HEK293 (cell line): Measurements from ENCODE around the gene CCDC57.

Experiments
- GLIS2 ChIP-seq: fragments of 450-650 bp; formaldehyde crosslinking; IDR thresholded peaks from 2 replicates; pipeline ENCODE4 v1.5.1; 2016; ENCODE audit warnings: missing biosample characterization, missing genetic modification characterization
- SP3 ChIP-seq: fragments of 450-650 bp; formaldehyde crosslinking; IDR thresholded peaks from 2 replicates; pipeline ENCODE4 v1.5.1; 2016; ENCODE audit warnings: missing biosample characterization, missing genetic modification characterization
- ZBTB17 ChIP-seq: fragments of 450-650 bp; formaldehyde crosslinking; IDR thresholded peaks from 2 replicates; pipeline ENCODE4 v1.5.1; 2016; ENCODE audit warnings: missing biosample characterization, missing genetic modification characterization
- ZBTB20 ChIP-seq: fragments of 450-650 bp; formaldehyde crosslinking; IDR thresholded peaks from 2 replicates; pipeline ENCODE4 v1.5.1; 2016; ENCODE audit warnings: missing biosample characterization, missing genetic modification characterization
- ZIC2 ChIP-seq: fragments of 450-650 bp; formaldehyde crosslinking; IDR thresholded peaks from 2 replicates; pipeline ENCODE4 v1.5.1; 2016; ENCODE audit warnings: missing biosample characterization, missing genetic modification characterization
- ZNF155 ChIP-seq: fragments of 450-650 bp; formaldehyde crosslinking; IDR thresholded peaks from 2 replicates; pipeline ENCODE4 v1.5.1; 2016; ENCODE audit warnings: missing biosample characterization, missing genetic modification characterization
- ZNF248 ChIP-seq: fragments of 450-650 bp; formaldehyde crosslinking; IDR thresholded peaks from 2 replicates; pipeline ENCODE4 v1.5.1; 2017; ENCODE audit warnings: missing biosample characterization, missing genetic modification characterization
- ZNF274 ChIP-seq, 2 experiments: fragments of 200-500 bp in 1 of 2; fragments of 450-650 bp in 1 of 2; sonication (Bioruptor generic) in 1 of 2; formaldehyde crosslinking in 1 of 2; IDR thresholded peaks; 2 replicates each; pipeline versions ENCODE4 v1.5.1 to v1.6.1; 2014 to 2016; ENCODE audit warnings: borderline replicate concordance in 1 of 2, inconsistent platforms in 1 of 2, low read length in 1 of 2, missing biosample characterization in 1 of 2, missing genetic modification characterization in 1 of 2
- ZNF366 ChIP-seq: fragments of 450-650 bp; formaldehyde crosslinking; conservative IDR thresholded peaks from 2 replicates; pipeline ENCODE4 v1.5.1; 2016; ENCODE audit warnings: missing biosample characterization, missing genetic modification characterization
- ZNF48 ChIP-seq: fragments of 450-650 bp; formaldehyde crosslinking; IDR thresholded peaks from 2 replicates; pipeline ENCODE4 v1.5.1; 2016; ENCODE audit warnings: missing biosample characterization, missing genetic modification characterization
- ZNF521 ChIP-seq: fragments of 450-650 bp; formaldehyde crosslinking; IDR thresholded peaks from 2 replicates; pipeline ENCODE4 v1.5.1; 2017; ENCODE audit warnings: missing biosample characterization, mild to moderate bottlenecking, missing genetic modification characterization
- ZNF621 ChIP-seq: fragments of 450-650 bp; formaldehyde crosslinking; IDR thresholded peaks from 2 replicates; pipeline ENCODE4 v1.5.1; 2017; ENCODE audit warnings: missing biosample characterization, missing genetic modification characterization
- ZNF791 ChIP-seq: fragments of 450-650 bp; formaldehyde crosslinking; IDR thresholded peaks from 2 replicates; pipeline ENCODE4 v1.5.1; 2016; ENCODE audit warnings: missing biosample characterization, missing genetic modification characterization
- TF ChIP-seq, protein P1 (sequence below): fragments of 450-650 bp; formaldehyde crosslinking; IDR thresholded peaks from 2 replicates; pipeline ENCODE4 v1.5.1; 2016; ENCODE audit warnings: missing biosample characterization, missing genetic modification characterization, low read depth
- TF ChIP-seq, protein P2 (sequence below): fragments of 450-650 bp; formaldehyde crosslinking; IDR thresholded peaks from 2 replicates; pipeline ENCODE4 v1.5.1; 2016; ENCODE audit warnings: missing biosample characterization, missing genetic modification characterization
- TF ChIP-seq, protein P3 (sequence below): fragments of 450-650 bp; formaldehyde crosslinking; IDR thresholded peaks from 2 replicates; pipeline ENCODE4; 2016; ENCODE audit warnings: missing biosample characterization, missing genetic modification characterization
- TF ChIP-seq, protein P4 (sequence below): fragments of 450-650 bp; formaldehyde crosslinking; IDR thresholded peaks from 2 replicates; pipeline ENCODE4 v1.5.1; 2017; ENCODE audit warnings: missing biosample characterization, mild to moderate bottlenecking, missing genetic modification characterization, moderate library complexity
- TF ChIP-seq, protein P5 (sequence below): fragments of 450-650 bp; formaldehyde crosslinking; IDR thresholded peaks from 2 replicates; pipeline ENCODE4 v1.5.1; 2016; ENCODE audit warnings: missing biosample characterization, missing genetic modification characterization
- TF ChIP-seq, protein P6 (sequence below): fragments of 450-650 bp; formaldehyde crosslinking; conservative IDR thresholded peaks from 2 replicates; pipeline ENCODE4 v1.5.1; 2016; ENCODE audit warnings: low read depth, missing biosample characterization, missing genetic modification characterization
- TF ChIP-seq, protein P7 (sequence below): fragments of 450-650 bp; formaldehyde crosslinking; conservative IDR thresholded peaks from 2 replicates; pipeline ENCODE4 v1.5.1; 2016; ENCODE audit warnings: low read depth, missing biosample characterization, missing genetic modification characterization

The CCDC57 gene

DNA sequence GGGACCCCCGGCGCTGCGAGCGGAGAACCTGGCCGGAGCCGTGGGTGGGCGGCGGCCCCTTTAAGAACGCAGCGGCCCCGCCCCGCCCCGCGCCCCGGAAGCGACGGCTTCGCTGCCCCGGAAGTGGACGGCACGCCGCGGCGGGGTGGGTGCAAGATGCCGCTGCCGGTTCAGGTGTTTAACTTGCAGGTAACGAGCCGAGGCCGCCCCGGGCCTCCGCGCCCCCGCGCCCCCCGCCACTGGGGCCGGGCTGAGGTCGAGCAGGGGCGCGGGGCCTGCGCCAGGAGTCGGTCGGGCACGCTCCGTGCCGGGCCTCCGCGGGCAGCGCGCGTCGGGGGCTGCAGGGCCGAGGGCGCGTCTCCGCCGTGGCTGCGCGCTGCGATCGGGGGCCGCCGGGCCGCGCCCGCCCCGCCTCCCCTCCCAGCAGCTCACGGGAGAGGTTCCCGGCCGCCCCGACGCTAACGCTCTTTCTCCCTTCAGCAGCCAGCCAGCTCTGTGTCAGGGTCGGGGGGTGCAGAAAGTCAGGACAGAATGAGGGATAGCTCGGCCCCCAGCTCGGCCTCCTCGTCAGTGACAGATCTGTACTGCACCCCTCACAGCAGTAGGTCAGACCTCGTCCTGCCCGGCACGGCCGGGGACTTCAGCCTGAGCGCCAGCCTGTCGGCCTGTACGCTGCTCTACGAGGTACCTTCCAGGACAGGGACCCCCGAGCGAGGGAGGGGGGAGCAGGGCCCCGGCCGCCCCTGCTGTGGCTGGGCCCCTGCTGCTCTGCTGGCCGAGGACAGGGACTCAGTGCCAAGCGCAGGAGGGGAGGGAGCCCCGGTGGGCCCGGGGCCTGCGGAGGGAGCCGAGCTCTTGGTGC is 160.6 kb downstream of the CCDC57 start, which contains the start of the genes GPS1 and RFNG (continued):
- peak; percentile 76 for TF ChIP-seq GLIS2 (tag by site-specific recombination)
- TF ChIP-seq, protein P1, sequence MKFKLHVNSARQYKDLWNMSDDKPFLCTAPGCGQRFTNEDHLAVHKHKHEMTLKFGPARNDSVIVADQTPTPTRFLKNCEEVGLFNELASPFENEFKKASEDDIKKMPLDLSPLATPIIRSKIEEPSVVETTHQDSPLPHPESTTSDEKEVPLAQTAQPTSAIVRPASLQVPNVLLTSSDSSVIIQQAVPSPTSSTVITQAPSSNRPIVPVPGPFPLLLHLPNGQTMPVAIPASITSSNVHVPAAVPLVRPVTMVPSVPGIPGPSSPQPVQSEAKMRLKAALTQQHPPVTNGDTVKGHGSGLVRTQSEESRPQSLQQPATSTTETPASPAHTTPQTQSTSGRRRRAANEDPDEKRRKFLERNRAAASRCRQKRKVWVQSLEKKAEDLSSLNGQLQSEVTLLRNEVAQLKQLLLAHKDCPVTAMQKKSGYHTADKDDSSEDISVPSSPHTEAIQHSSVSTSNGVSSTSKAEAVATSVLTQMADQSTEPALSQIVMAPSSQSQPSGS (tag by site-specific recombination) = no peak
- TF ChIP-seq ZNF366 = no peak
- peak; percentile 41; the same call in 1 of the 2 replicates for TF ChIP-seq ZBTB20
- peak; percentile 95 for TF ChIP-seq ZIC2 (tag by site-specific recombination)
- no peak for TF ChIP-seq ZNF155
- TF ChIP-seq, protein P2, sequence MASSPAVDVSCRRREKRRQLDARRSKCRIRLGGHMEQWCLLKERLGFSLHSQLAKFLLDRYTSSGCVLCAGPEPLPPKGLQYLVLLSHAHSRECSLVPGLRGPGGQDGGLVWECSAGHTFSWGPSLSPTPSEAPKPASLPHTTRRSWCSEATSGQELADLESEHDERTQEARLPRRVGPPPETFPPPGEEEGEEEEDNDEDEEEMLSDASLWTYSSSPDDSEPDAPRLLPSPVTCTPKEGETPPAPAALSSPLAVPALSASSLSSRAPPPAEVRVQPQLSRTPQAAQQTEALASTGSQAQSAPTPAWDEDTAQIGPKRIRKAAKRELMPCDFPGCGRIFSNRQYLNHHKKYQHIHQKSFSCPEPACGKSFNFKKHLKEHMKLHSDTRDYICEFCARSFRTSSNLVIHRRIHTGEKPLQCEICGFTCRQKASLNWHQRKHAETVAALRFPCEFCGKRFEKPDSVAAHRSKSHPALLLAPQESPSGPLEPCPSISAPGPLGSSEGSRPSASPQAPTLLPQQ (tag by site-specific recombination) = peak; percentile 68
- TF ChIP-seq ZNF248 = no peak
- TF ChIP-seq ZNF521 = no peak
- TF ChIP-seq ZNF791 (tag by site-specific recombination) = no peak
- TF ChIP-seq, protein P3, sequence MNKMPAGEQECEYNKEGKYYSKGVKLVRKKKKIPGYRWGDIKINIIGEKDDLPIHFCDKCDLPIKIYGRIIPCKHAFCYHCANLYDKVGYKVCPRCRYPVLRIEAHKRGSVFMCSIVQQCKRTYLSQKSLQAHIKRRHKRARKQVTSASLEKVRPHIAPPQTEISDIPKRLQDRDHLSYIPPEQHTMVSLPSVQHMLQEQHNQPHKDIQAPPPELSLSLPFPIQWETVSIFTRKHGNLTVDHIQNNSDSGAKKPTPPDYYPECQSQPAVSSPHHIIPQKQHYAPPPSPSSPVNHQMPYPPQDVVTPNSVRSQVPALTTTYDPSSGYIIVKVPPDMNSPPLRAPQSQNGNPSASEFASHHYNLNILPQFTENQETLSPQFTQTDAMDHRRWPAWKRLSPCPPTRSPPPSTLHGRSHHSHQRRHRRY (tag by site-specific recombination) = peak; percentile 27; the same call in 1 of the 2 replicates
- no peak for TF ChIP-seq ZNF621 (tag by site-specific recombination)
- TF ChIP-seq, protein P4, sequence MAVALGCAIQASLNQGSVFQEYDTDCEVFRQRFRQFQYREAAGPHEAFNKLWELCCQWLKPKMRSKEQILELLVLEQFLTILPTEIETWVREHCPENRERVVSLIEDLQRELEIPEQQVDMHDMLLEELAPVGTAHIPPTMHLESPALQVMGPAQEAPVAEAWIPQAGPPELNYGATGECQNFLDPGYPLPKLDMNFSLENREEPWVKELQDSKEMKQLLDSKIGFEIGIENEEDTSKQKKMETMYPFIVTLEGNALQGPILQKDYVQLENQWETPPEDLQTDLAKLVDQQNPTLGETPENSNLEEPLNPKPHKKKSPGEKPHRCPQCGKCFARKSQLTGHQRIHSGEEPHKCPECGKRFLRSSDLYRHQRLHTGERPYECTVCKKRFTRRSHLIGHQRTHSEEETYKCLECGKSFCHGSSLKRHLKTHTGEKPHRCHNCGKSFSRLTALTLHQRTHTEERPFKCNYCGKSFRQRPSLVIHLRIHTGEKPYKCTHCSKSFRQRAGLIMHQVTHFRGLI (tag by site-specific recombination) = no peak
- TF ChIP-seq, protein P5, sequence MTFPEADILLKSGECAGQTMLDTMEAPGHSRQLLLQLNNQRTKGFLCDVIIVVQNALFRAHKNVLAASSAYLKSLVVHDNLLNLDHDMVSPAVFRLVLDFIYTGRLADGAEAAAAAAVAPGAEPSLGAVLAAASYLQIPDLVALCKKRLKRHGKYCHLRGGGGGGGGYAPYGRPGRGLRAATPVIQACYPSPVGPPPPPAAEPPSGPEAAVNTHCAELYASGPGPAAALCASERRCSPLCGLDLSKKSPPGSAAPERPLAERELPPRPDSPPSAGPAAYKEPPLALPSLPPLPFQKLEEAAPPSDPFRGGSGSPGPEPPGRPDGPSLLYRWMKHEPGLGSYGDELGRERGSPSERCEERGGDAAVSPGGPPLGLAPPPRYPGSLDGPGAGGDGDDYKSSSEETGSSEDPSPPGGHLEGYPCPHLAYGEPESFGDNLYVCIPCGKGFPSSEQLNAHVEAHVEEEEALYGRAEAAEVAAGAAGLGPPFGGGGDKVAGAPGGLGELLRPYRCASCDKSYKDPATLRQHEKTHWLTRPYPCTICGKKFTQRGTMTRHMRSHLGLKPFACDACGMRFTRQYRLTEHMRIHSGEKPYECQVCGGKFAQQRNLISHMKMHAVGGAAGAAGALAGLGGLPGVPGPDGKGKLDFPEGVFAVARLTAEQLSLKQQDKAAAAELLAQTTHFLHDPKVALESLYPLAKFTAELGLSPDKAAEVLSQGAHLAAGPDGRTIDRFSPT (tag by site-specific recombination) = no peak
- no peak for TF ChIP-seq ZNF274 (IDR thresholded peaks at IDR 0.05; ENCODE audit: low read length)
- no peak for TF ChIP-seq ZNF274 (tag by site-specific recombination; IDR thresholded peaks at IDR 0.05; ENCODE audit: borderline replicate concordance)
- no peak for TF ChIP-seq ZNF48 (tag by site-specific recombination)
- TF ChIP-seq, protein P6, sequence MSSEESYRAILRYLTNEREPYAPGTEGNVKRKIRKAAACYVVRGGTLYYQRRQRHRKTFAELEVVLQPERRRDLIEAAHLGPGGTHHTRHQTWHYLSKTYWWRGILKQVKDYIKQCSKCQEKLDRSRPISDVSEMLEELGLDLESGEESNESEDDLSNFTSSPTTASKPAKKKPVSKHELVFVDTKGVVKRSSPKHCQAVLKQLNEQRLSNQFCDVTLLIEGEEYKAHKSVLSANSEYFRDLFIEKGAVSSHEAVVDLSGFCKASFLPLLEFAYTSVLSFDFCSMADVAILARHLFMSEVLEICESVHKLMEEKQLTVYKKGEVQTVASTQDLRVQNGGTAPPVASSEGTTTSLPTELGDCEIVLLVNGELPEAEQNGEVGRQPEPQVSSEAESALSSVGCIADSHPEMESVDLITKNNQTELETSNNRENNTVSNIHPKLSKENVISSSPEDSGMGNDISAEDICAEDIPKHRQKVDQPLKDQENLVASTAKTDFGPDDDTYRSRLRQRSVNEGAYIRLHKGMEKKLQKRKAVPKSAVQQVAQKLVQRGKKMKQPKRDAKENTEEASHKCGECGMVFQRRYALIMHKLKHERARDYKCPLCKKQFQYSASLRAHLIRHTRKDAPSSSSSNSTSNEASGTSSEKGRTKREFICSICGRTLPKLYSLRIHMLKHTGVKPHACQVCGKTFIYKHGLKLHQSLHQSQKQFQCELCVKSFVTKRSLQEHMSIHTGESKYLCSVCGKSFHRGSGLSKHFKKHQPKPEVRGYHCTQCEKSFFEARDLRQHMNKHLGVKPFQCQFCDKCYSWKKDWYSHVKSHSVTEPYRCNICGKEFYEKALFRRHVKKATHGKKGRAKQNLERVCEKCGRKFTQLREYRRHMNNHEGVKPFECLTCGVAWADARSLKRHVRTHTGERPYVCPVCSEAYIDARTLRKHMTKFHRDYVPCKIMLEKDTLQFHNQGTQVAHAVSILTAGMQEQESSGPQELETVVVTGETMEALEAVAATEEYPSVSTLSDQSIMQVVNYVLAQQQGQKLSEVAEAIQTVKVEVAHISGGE = 0 out of 2 replicates have a peak, but pooled peaks have one; percentile 39
- peak; percentile 37; the same call in 1 of the 2 replicates for TF ChIP-seq SP3
- 0 out of 2 replicates have a peak, but pooled peaks have one; percentile 14 for TF ChIP-seq ZBTB17
- TF ChIP-seq, protein P7, sequence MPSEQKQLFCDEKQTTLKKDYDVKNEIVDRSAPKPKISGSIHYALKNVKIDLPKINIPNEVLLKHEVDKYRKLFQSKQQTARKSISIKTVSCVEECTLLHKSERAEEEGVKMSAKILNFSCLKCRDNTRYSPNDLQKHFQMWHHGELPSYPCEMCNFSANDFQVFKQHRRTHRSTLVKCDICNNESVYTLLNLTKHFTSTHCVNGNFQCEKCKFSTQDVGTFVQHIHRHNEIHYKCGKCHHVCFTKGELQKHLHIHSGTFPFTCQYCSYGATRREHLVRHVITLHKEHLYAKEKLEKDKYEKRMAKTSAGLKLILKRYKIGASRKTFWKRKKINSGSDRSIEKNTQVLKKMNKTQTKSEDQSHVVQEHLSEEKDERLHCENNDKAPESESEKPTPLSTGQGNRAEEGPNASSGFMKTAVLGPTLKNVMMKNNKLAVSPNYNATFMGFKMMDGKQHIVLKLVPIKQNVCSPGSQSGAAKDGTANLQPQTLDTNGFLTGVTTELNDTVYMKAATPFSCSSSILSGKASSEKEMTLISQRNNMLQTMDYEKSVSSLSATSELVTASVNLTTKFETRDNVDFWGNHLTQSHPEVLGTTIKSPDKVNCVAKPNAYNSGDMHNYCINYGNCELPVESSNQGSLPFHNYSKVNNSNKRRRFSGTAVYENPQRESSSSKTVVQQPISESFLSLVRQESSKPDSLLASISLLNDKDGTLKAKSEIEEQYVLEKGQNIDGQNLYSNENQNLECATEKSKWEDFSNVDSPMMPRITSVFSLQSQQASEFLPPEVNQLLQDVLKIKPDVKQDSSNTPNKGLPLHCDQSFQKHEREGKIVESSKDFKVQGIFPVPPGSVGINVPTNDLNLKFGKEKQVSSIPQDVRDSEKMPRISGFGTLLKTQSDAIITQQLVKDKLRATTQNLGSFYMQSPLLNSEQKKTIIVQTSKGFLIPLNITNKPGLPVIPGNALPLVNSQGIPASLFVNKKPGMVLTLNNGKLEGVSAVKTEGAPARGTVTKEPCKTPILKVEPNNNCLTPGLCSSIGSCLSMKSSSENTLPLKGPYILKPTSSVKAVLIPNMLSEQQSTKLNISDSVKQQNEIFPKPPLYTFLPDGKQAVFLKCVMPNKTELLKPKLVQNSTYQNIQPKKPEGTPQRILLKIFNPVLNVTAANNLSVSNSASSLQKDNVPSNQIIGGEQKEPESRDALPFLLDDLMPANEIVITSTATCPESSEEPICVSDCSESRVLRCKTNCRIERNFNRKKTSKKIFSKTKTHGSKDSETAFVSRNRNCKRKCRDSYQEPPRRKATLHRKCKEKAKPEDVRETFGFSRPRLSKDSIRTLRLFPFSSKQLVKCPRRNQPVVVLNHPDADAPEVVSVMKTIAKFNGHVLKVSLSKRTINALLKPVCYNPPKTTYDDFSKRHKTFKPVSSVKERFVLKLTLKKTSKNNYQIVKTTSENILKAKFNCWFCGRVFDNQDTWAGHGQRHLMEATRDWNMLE (tag by site-specific recombination) = peak; percentile 31; the same call in 1 of the 2 replicates
- TF ChIP-seq, all 188 proteins: peak for 21
